Neuronal stem cell (in vitro differentiated cells): ENCODE data around the gene DNALI1.

Experiments
- DNase-seq: peaks from one replicate; pipeline ENCODE4 v3.0.0-alpha.2; 2013; ENCODE audit warnings: low spot score
- H2AFZ ChIP-seq: one replicate; pipeline ENCODE4 v1.6.1; 2013; ENCODE audit warnings: mild to moderate bottlenecking, low read length, inconsistent platforms
- H2AK5ac ChIP-seq: 2 replicates; pipeline ENCODE4 v1.6.1; 2013; ENCODE audit warnings: low read depth, mild to moderate bottlenecking, inconsistent platforms, low read length, moderate library complexity, mixed read lengths
- H2BK120ac ChIP-seq: 2 replicates; pipeline ENCODE4 v1.6.1; 2013; ENCODE audit warnings: low read depth, mild to moderate bottlenecking, inconsistent platforms, low read length, moderate library complexity, mixed read lengths
- H2BK12ac ChIP-seq: one replicate; pipeline ENCODE4 v1.6.1; 2013; ENCODE audit warnings: low read length, inconsistent platforms
- H2BK15ac ChIP-seq: 2 replicates; pipeline ENCODE4 v1.6.1; 2013; ENCODE audit warnings: mild to moderate bottlenecking, low read length, inconsistent platforms, mixed read lengths
- H2BK5ac ChIP-seq: one replicate; pipeline ENCODE4 v1.6.1; 2013; ENCODE audit warnings: inconsistent platforms, mild to moderate bottlenecking, low read length, moderate library complexity
- H3K14ac ChIP-seq: one replicate; pipeline ENCODE4 v1.6.1; 2013; ENCODE audit warnings: low read length, inconsistent platforms
- H3K18ac ChIP-seq: 2 replicates; pipeline ENCODE4 v1.6.1; 2013; ENCODE audit warnings: low read length, inconsistent platforms
- H3K23ac ChIP-seq: 2 replicates; pipeline ENCODE4 v1.6.1; 2013; ENCODE audit warnings: low read depth, mild to moderate bottlenecking, mixed read lengths, low read length, inconsistent platforms; ENCODE audit not compliant: poor library complexity
- H3K27ac ChIP-seq: replicated peaks from 3 replicates; pipeline ENCODE4 v1.5.1; 2013; ENCODE audit warnings: low read length, inconsistent platforms
- H3K27me3 ChIP-seq, 3 experiments: 2 replicates each; pipeline ENCODE4 v1.6.1; 2013; ENCODE audit warnings: low read length in 3 of 3, mild to moderate bottlenecking in 2 of 3, inconsistent platforms in 1 of 3, low read depth in 1 of 3, mixed read lengths in 1 of 3, moderate library complexity in 1 of 3; ENCODE audit not compliant: control insufficient read depth in 3 of 3, insufficient read depth in 3 of 3
- H3K36me3 ChIP-seq, 2 donors: replicated peaks in 1 of 2; 2 replicates each; pipeline ENCODE4 v1.6.1; 2013; ENCODE audit warnings: low read length in 2 of 2; ENCODE audit not compliant: control insufficient read depth in 2 of 2, insufficient read depth in 2 of 2
- H3K4ac ChIP-seq: 2 replicates; pipeline ENCODE4 v1.6.1; 2013; ENCODE audit warnings: inconsistent platforms, mild to moderate bottlenecking, low read length, moderate library complexity
- H3K4me1 ChIP-seq, 2 donors: 1 replicate in 1 of 2; 2 replicates in 1 of 2; pipeline ENCODE4 v1.6.1; 2013; ENCODE audit warnings: low read length in 2 of 2, low read depth in 1 of 2; ENCODE audit not compliant: control insufficient read depth in 2 of 2, insufficient read depth in 1 of 2
- H3K4me2 ChIP-seq: one replicate; pipeline ENCODE4 v1.6.1; 2013; ENCODE audit warnings: mild to moderate bottlenecking, low read length, inconsistent platforms; ENCODE audit not compliant: insufficient read depth, poor library complexity, severe bottlenecking
- H3K4me3 ChIP-seq, 2 donors: 2 replicates each; pipeline ENCODE4 v1.5.1; 2013; ENCODE audit warnings: low read length in 2 of 2, mild to moderate bottlenecking in 2 of 2, inconsistent platforms in 1 of 2, moderate library complexity in 1 of 2
- H3K79me1 ChIP-seq: one replicate; pipeline ENCODE4 v1.6.1; 2013; ENCODE audit warnings: low read depth, mild to moderate bottlenecking, inconsistent platforms, low read length, moderate library complexity
- H3K9ac ChIP-seq: one replicate; pipeline ENCODE4 v1.6.1; 2013; ENCODE audit warnings: mild to moderate bottlenecking, low read depth, low read length, inconsistent platforms; ENCODE audit not compliant: poor library complexity
- H3K9me3 ChIP-seq, 2 donors: replicated peaks in 1 of 2; 2 replicates each; pipeline versions ENCODE3 to v1.6.1; 2013; ENCODE audit warnings: low read length in 2 of 2, mild to moderate bottlenecking in 2 of 2, inconsistent platforms in 1 of 2, low read depth in 1 of 2, mixed read lengths in 1 of 2, moderate library complexity in 1 of 2; ENCODE audit not compliant: control insufficient read depth in 2 of 2, insufficient read depth in 1 of 2
- H4K8ac ChIP-seq: one replicate; pipeline ENCODE4 v1.6.1; 2013; ENCODE audit warnings: low read depth, mild to moderate bottlenecking, inconsistent platforms, low read length, moderate library complexity
- H4K91ac ChIP-seq: one replicate; pipeline ENCODE4 v1.6.1; 2013; ENCODE audit warnings: low read length, low read depth, mild to moderate bottlenecking, inconsistent platforms; ENCODE audit not compliant: poor library complexity
- WGBS, 2 donors: extraction: QIAGEN DNeasy Blood & Tissue Kit; methylation state at CpG; one replicate each; pipeline ENCODE4 v1.1.7; 2013; ENCODE audit warnings: missing lambda C conversion rate in 2 of 2, mixed read lengths in 1 of 2; ENCODE audit not compliant: insufficient read length in 2 of 2, insufficient replicate concordance in 1 of 2; ENCODE audit errors: extremely low coverage in 2 of 2; 5-methylcytosine and 5-hydroxymethylcytosine counted together

DNALI1 gene

GRCh38 chr1:37545019-37545418 is 11.7 kb upstream of the DNALI1 start:
- H2BK12ac ChIP-seq = no peak overlapping the region
- H3K36me3 ChIP-seq = peaks cover 20 to 81% of the 10 kb centered on the region in 2 donors
- no peaks in the 10 kb centered on the region for H3K27me3 ChIP-seq
- DNase-seq = no peak
- no peak overlapping the region for H2AFZ ChIP-seq
- H4K91ac ChIP-seq = no peak overlapping the region
- H3K9me3 ChIP-seq = no peaks in the 10 kb centered on the region
- no peak overlapping the region for H2BK15ac ChIP-seq
- no peak overlapping the region for H4K8ac ChIP-seq
- no peak overlapping the region for H3K18ac ChIP-seq
- no peak overlapping the region for H3K9ac ChIP-seq
- H3K23ac ChIP-seq = no peak overlapping the region
- no peak overlapping the region for H3K4me2 ChIP-seq
- H3K4me1 ChIP-seq = no peaks in the 10 kb centered on the region
- no peak overlapping the region for H2BK5ac ChIP-seq
- WGBS, 2 donors = no CpG with 5 or more reads among the region's 5 CpGs
- no peak overlapping the region for H2AK5ac ChIP-seq
- no peak overlapping the region for H2BK120ac ChIP-seq
- H3K79me1 ChIP-seq = peaks cover 4% of the 10 kb centered on the region
- no peak overlapping the region for H3K4ac ChIP-seq
- H3K27ac ChIP-seq = no peak overlapping the region
- H3K4me3 ChIP-seq = no peak overlapping the region
- H3K14ac ChIP-seq = no peak overlapping the region

- no CpG with 5 or more reads among the region's 6 CpGs for WGBS, 2 donors
- Histone ChIP-seq H2AK5ac (no peak overlapping the region), H3K4me1 (peaks cover 3 to 8% of the 10 kb centered on the region in 2 donors), H3K23ac (no peak overlapping the region), H3K27me3 (no peaks in the 10 kb centered on the region), H3K36me3 (peaks cover 13 to 75% of the 10 kb centered on the region in 2 donors), H3K14ac (no peak overlapping the region), H3K4ac (no peak overlapping the region), H4K91ac (no peak overlapping the region), H3K9ac (no peak overlapping the region), H3K27ac (no peak overlapping the region), H3K4me2 (no peak overlapping the region), H2BK12ac (no peak overlapping the region), H2BK15ac (no peak overlapping the region), H2BK120ac (no peak overlapping the region), H2BK5ac (no peak overlapping the region), H4K8ac (no peak overlapping the region), H3K4me3 (no peak overlapping the region), H3K9me3 (peaks cover 0 to under 1% of the 10 kb centered on the region in 2 donors), H3K18ac (no peak overlapping the region), H3K79me1 (peaks cover 13% of the 10 kb centered on the region), H2AFZ (no peak overlapping the region)
- DNase-seq = no peak
Observed at GRCh38 chr1:37549341-37549740, 7.4 kb upstream of the DNALI1 start.

DNA sequence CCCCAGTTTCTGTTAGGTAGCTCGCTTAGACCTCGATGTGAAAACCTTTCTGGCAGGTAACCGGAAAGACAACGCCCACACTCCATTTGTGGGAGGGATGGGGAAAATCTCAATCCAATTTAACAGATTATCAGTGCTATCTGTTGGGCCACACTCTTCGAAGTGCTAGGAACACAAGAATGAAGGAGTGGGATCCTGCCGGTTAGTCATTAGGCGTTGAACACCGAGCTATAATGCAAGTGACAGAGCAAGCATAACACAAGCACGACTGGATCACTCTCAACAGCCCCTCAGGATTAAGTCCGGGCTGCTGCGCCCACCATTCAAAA is 3.2 kb upstream of the DNALI1 start:
- Histone ChIP-seq H2AK5ac (no peak overlapping the region), H4K8ac (no peak overlapping the region), H3K9ac (peak overlapping the region; percentile 89), H2BK12ac (no peak overlapping the region), H3K14ac (no peak overlapping the region), H3K27me3 (no peaks in the 10 kb centered on the region), H2BK120ac (no peak overlapping the region), H3K27ac (no peak overlapping the region), H4K91ac (no peak overlapping the region), H3K4me3 (peak overlapping the region; percentile 98), H3K4me1 (peaks cover 14 to 15% of the 10 kb centered on the region in 2 donors), H2AFZ (peak overlapping the region; percentile 93), H3K36me3 (peaks cover 4 to 41% of the 10 kb centered on the region in 2 donors), H3K23ac (no peak overlapping the region), H3K79me1 (peaks cover 10% of the 10 kb centered on the region), H2BK15ac (no peak overlapping the region), H2BK5ac (no peak overlapping the region), H3K4ac (no peak overlapping the region), H3K4me2 (peak overlapping the region; percentile 74), H3K9me3 (peaks cover 0 to 4% of the 10 kb centered on the region in 2 donors), H3K18ac (no peak overlapping the region)
- no CpG with 5 or more reads among the region's 11 CpGs for WGBS, 2 donors
- no peak for DNase-seq

DNA sequence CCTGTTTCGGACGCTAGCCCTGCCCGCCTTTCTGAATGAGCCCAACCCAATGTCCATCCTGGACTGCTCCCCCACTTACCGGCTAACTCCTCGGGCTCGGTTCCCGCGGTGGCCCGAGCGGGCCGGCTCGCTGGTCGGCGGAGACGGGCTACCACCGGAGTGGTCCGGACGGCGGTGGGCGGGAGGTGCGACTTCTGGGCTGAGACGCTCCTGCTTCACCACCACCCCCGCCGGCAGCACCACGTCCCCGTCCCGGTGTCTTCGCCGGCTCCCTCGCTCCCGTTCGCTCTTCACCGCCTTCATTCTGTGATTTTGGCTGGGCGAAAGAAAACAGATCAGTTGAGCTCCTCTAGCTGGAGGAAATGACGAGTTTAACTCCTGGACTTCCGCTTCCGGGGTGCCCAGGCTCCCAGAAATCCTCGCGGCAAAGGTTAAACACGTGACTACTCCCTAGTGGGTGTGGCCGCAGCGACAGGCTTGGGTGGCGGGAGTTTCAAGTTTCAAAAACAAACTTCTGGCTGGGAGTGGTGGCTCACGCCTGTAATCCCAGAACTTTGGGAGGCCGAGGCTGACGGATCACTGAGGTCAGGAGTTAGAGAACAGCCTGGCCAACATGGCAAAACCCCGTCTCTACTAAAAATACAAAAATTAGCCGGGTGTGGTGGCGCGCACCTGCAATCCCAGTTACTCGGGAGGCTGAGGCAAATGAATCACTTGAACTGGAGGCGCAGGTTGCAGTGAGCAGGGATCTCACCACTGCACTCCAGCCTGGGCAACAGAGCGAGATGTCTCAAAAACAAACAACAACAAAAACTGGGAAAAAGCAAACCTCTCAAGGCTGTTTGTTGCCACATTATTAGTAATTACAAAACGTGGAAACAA is 2.6 kb upstream of the DNALI1 start, which contains the start of gene SNIP1:
TSS of gene SNIP1 (minus strand) at position 367 of the 882 bp plus-strand sequence. CDS start at position 303, 64 bp downstream.
- H3K27ac ChIP-seq = no peak within 1 kb of the TSS

More for the DNA sequence above, 2.6 kb upstream of the DNALI1 start, which contains the start of gene SNIP1:
- Histone ChIP-seq H2BK5ac (no peak within 1 kb of the TSS), H4K91ac (no peak within 1 kb of the TSS), H2BK12ac (no peak within 1 kb of the TSS), H3K27me3 (no peaks in the 10 kb centered on the region), H3K18ac (peak within 1 kb of the TSS; percentile 87), H4K8ac (no peak within 1 kb of the TSS), H3K4me3 (peak within 1 kb of the TSS; percentile 98), H3K79me1 (peaks cover 12% of the 10 kb centered on the region), H3K23ac (peak within 1 kb of the TSS; percentile 70), H2AFZ (peak within 1 kb of the TSS; percentile 93), H3K4me1 (peaks cover 14 to 15% of the 10 kb centered on the region in 2 donors), H3K9ac (peak within 1 kb of the TSS; percentile 89), H2AK5ac (no peak within 1 kb of the TSS), H2BK15ac (no peak within 1 kb of the TSS), H2BK120ac (no peak within 1 kb of the TSS), H3K9me3 (peaks cover 0 to 4% of the 10 kb centered on the region in 2 donors), H3K4ac (no peak within 1 kb of the TSS), H3K14ac (no peak within 1 kb of the TSS), H3K4me2 (peak within 1 kb of the TSS; percentile 74), H3K36me3 (peaks cover 4 to 41% of the 10 kb centered on the region in 2 donors)
- no CpG with 5 or more reads among the region's 54 CpGs for WGBS, 2 donors
- DNase-seq = peak; percentile 71
